CD4-positive, alpha-beta T cell treated with Interleukin-21 for 1 hour (primary cell): ENCODE results near the gene ZNHIT3.
A peak's percentile ranks its signal among the peaks of the same experiment; 100 is the strongest.

Experiments used
- DNase-seq: peaks from one replicate; pipeline ENCODE4 v3.0.0-alpha.2; 2020

The ZNHIT3 gene

GRCh38 chr17:36515837-36516236 lies 29.4 kb downstream of the ZNHIT3 start:
- DNase-seq = no peak

DNA sequence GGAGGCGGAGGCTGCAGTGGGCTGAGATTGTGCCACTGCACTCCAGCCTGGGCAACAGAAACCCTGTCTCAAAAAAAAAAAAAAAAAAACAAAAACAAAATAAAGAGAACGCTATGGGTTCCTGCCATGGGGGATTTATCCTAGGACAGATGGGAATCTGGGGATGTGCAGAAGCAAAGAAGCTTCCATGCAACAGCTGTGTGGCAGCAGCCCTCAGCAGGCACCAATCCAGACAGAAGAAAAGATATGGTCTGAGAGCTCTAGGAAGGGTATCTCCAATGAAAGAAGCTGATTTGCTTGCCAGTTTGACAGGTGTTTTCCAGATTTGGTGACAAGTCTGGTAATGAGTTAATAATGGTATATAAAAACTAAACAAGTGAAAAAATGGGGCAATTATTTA lies 36.6 kb downstream of the ZNHIT3 start:
- no peak for DNase-seq

DNA sequence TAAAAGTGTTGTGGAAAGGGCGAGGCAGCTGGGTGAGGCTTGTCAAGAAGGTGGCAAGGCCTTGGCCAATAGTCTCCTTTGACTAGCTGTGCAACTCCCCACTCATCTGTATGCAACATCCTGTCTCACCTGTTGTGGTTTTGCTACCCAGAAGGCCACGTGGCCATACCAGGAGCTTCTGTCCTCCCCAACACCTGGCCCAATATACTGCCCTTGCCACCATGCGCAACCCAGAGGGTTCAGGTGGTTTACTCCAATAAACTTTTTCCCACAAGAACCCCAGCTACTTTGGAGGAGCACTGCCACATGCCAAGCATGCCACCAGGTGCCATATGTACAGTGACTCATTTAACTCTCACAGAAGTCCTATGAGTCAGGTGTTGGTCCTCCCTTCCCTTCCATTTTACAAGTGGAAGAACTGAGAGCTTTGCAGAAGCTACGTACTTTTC lies 38.0 kb downstream of the ZNHIT3 start:
- DNase-seq = no peak

DNA sequence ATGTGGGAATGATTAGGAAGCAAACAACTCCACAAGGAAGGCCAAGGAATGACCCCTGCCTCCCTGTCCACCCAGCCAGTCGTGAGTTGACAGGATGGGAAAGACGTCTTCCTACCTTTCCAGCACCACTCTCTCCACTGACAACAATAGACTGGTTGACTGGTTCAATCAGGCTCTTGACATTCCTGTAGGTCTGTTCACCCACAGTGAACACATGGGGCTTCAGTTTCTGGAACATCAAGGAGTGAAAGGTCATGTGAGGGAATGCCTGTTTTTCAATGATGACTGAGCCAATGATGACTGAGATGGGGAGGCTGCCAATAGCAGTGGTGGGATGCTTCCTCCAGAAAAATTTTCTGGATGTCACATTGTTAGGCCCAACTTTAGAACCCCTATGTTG lies 38.6 kb downstream of the ZNHIT3 start:
- DNase-seq = no peak

GRCh38 chr17:36525888-36526287 lies 39.4 kb downstream of the ZNHIT3 start:
- DNase-seq = no peak

GRCh38 chr17:36527621-36528250 lies 41.3 kb downstream of the ZNHIT3 start:
- no peak for DNase-seq

GRCh38 chr17:36529121-36529520 lies 42.6 kb downstream of the ZNHIT3 start:
- DNase-seq = no peak

DNA sequence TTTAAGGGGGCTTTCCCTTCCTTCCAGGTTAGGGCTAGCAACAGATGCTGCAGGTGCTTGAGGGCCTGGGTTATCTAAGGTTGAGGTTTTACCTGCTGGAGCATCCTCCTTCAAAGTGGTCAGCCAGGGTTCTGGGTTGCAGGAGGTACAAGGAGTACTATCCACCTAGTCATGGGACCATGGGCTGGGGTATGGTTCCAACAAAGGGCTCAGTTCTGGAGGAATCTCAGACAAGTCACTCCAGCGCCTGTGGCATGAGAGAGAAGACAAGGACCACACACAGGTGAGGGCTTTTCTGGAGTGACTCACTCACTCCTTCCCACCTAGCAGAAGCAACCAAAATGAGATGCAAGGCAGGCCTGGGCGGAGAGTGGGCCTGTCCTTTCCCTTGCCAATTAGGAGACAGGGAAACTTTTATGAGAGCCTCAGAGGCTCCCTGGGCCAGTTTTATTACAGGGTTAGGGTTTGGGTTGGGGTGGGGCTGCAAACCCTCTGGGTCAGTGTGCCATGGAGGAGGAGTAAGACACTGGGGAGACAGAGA lies 46.0 kb downstream of the ZNHIT3 start:
- no peak for DNase-seq

GRCh38 chr17:36533935-36534839 lies 47.7 kb downstream of the ZNHIT3 start:
- peak; percentile 57 for DNase-seq

- peak; percentile 87 for DNase-seq
Observed at GRCh38 chr17:36534840-36535668, 48.6 kb downstream of the ZNHIT3 start, which contains the start of the genes MYO19 and PIGW. MYO19 (minus strand) TSS chr17:36534868; CDS start chr17:36532538, 2,330 bp downstream. PIGW (plus strand) TSS chr17:36534987; CDS start chr17:36537102, 2,115 bp downstream.

DNA sequence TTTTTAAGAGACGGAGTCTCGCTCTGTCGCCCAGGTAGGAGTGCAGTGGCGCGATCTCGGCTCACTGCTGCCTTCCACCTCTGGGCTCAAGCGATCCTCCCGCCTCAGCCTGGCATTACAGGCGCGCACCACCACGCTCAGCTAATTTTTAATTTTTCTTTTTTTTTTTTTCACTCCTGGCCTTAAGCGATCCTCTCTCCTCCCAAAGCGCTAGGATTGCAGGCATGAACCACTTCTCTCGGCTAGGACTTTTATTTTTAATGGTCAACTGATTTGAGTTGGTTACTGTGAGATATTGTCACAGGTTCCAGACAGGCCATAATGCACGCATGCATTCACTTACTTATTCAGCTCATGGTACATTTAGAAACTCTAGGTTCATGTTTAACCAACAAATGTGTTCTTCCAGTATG lies 49.2 kb downstream of the ZNHIT3 start:
- DNase-seq = no peak

DNA sequence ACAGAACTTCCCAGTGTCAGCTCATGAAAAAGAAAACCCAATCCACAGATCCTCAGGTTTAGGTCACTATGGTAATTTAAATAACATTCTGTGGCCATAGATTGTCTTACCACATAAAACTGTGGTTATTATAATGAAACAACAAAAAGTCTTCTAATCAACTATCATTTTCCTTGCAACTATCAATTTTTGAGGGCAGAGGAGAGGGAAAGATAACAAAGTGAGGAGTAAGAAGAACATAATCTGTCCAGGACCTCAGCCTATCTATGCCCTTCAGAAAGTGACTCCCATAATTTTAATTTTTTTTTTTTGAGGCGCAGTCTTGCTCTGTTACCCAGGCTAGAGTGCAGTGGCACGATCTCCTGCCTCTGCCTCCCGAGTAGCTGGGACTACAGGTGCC lies 54.2 kb downstream of the ZNHIT3 start:
- no peak for DNase-seq

DNA sequence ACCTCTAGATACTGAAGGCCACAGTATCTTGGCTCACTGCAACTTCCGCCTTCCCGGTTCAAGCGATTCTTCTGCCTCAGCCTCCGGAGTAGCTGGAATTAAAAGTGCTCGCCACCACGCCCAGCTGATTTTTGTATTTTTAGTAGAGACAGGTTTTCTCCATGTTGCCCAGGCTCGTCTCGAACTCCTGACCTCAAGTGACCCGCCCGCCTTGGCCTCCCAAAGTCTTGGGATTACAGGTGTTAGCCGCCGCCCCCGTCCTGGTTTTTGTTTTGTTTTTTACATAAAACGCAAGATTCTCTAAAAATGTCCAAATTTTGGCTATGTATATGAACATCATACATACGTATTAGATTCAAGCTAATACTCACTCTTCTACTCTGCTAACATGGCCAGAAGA lies 56.3 kb downstream of the ZNHIT3 start:
- no peak for DNase-seq

- peak; percentile 28 for DNase-seq
Observed at GRCh38 chr17:36544044-36544306, 57.5 kb downstream of the ZNHIT3 start.

- peak; percentile 92 for DNase-seq
Observed at GRCh38 chr17:36544307-36545076, 58.0 kb downstream of the ZNHIT3 start, which contains the start of gene GGNBP2. GGNBP2 (plus strand) TSS chr17:36544919; CDS start chr17:36545725, 806 bp downstream.

DNA sequence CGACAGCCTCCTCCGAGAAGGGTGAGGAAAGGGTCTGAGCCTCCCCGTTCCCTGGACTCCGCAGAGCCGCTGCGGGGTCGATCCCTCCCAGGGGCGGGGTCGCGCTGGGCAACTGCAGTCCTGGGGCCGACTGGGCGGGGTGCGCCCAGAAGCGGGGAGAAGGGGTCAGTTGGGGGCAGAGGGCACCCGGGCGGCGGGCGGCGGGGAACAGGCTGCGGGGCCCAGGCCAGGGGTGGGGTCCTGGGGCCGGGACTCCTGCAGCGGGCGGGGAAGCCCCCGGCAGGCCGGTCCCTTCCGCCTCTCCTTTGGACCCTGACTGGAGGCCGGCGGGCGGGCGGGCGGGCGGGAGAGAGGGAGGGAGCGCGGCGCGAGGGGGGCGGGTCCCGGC lies 58.6 kb downstream of the ZNHIT3 start:
- DNase-seq = no peak
